GM21526 (cell line): Measurements from ENCODE around the gene LFNG.
"Not testable (repeated sequence)": the region's sequence is repeated elsewhere in the genome, so short reads cannot be mapped to it uniquely, and the experiment has no call there.

Experiments used
- ATAC-seq: cut with Tn5 transposase; IDR thresholded peaks from one replicate; pipeline ENCODE4 v1.9.1; 2021; ENCODE audit warnings: moderate library complexity; ENCODE audit not compliant: unreplicated experiment, low FRiP score

LFNG gene

DNA sequence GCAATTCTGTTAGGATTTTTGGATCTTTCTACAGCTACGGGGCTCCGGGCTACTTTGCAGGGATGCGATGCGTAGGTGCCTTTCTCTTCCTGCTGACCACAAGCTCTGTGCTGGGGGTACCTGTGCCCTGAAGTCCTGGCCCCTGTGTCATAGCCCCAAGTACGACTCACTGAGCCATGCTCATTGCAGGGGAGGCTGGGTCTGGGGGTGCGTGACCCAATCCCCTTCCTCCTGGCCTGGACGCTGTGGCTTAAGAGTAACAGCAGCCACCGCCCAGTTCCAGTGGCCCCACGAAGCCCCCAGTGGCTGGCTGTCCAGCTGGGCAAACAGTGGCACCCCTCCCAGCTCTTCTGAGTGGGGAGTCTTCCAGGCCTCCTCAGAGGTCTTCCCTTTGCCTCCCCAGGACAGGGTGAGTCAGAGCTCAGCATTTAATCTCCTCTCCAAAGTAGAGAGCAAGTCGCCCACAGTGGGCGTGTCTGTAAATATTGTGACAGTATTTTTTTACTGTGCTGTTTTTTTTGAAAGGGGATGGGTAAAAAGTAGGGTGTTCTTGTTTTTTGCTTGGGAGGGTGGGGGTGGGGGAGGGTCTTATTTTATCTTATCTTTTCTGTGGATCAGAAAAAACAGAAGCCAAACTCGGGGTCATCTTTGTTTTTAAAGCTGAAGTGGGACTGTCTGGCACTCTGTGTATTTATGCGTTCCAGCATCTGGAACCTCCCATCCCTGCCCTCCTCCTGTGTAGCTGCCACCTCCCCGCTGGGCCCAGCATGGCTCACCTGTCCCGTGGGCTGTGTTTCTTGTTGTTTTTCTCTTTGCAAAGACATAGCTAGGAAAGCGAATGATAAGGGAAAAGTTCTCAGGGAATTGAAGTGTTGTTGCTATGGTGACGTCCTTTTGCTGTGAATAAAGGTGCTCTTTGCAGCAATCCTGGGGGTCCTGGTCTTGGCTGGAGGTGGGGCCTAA, 8.2 kb downstream of the LFNG start:
- ATAC-seq = no peak

DNA sequence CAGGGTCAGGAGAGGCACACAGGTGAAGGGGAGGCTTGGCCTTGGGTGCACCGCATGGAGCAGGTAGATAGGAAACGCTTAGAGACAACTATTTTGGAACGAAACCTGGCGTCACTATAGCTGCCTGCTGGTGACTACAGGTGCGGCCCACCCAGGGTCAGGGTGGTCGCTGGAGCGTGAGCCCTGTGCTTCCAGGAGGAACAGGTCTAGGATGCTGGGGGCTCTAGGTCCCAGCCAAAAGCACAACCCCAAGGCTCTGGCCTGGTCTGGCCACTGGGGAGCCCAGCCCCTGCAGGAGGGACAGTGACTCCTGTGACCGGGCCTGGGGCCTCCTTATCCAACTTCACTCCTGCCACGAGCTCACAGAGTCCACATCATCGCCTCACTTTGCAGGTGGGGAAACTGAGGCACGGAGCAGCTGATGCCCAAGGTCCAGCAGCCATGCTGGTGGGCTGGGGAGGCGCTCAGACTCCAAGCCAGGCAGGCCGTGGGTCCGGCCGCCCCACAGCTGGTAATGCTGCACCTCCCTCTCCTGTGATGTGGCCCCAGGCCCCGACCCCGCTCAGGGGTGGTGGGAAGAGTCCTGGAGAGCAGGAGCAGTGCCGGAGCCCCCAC, 9.0 kb downstream of the LFNG start:
- no peak for ATAC-seq

DNA sequence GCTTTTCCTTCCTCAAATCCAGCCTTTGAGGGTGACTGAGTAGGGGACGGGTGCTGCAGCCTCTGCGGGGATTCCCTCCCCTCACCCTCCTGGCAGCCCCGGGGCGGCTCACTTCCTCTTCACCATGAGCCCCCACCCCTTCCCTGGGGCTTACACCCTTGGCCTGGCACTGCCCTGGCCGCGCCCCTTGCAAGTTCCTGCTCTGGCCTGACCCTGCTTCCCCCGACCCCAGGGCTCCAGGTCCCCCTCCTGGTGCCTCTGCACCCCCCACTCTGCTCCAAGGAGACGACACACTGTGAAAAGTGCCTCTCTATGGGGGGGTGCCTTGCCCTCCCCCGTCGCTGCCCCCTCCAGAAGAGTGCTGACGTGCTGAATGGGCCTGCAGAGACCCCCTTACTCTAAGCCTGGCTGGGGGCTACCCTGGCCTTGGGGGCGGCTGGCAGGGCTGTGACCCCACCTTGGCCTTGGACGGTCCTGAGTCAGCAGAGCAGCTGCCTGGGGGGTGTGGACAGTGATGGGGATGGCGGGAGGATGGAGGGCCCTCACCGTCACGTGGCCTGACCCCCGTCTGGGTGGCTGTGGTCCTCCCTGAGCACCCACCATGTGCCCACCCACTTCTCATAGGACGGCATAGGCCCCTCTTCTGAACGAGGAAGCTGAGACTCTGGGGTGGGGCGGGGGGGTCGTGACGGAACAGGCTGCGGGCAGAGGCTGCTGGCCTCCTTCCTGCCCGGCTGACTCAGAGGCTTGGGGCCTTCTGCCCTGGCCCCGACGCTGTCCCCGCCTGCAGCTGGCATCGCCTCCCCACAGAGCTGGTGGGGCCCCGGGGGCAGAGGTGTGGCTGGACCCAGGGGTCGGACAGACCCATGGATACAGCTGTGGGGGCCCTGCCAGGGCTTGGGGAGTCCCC, 9.8 kb downstream of the LFNG start:
- no peak for ATAC-seq

DNA sequence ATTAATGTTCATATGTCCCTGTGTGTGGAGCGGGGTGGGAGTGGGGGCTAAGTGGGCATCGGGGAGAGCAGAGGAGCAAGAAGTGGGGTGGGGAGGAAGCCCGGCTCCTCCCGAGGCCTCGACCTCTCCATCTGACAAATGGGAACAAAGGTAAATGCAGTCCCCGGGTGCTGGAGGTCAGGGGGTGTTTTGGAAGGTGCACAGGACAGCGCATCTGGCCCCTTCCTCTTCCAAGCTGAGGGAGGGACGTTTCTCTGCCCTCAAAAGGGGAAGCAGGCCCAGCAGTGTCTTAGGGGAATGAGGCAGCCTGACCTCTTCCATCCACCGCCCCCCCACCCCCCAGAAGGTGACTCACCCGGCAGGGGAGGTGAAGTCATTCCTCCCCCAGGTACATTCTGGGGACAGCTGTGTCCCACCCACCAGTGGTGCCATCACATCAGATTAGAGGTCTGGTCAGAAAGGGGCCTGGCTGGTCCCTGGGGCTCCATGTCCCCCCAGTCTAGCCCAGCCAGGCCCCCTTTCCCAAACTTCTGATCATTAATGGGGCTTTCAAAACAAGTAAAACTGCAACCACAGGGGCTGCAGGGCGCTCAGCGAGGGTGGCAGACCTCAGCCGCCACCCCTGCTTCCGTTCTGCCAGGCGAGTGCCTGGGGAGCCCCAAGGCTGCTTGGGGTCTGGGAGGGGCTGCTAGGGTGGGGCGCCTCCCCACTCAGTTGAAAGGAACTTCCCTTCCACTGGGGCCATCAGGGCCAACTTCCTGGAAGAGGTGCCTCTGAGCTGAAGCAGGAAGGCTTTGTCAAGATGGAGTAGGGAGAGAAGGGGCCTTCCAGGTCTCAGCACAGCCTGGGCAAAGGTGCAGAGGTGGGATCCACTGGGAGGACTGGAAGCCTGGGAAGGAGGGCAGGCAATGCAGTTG, 10.8 kb downstream of the LFNG start:
- ATAC-seq = no peak

DNA sequence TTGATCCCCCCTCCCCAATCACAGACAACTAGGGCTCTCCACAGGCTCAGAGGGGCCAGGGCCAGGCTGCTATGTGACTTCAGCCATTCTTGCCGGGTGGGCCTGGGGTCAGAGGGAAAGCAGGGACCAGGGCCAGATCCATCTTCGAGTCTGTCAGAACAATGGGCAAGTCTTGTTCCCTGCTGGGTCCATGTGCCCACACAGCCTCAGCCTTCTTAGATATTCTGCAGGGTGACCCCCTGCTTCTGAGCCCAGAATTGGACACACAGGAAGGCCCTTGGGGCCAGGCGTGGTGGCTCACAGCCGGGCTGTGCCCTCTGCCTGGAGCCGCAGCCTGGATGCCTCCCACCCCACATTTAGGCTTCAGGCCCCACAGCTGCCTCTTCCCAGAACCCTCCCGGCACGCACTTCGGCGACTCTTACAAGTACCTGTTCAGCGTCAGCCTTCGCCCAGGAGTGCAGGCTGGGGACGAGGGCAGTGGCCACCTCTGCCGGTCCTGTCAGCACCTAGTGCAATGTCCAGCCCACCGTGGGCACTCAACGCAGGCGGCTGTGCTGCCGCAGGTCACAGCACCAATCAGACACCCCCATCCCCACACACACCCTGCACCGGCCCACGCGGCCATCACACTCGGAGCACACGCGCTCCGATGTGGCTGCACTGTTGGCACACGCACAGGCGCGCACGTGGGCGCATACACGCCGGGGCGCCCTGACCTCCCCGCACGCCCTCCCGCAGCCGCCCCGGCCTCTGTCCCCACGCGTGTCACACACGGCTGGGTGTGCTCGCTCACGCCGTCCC, 11.6 kb downstream of the LFNG start:
- not testable (repeated sequence) for ATAC-seq

DNA sequence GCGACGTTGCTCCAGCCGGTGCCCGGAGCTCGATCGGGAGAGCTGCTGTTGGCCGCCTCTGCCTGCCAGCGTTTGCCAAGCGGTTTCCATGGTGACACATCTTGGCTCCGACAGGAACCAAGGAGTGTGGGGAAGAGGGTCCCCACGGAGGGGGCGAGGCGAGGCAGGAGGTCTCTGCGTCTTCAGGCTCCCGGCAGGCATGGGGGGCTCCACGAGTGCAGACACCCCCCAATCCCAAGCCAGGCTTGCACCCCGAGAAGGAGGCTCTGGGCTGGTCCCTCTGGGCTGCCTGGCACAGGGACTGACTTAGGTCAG, 12.2 kb downstream of the LFNG start:
- not testable (repeated sequence) for ATAC-seq

DNA sequence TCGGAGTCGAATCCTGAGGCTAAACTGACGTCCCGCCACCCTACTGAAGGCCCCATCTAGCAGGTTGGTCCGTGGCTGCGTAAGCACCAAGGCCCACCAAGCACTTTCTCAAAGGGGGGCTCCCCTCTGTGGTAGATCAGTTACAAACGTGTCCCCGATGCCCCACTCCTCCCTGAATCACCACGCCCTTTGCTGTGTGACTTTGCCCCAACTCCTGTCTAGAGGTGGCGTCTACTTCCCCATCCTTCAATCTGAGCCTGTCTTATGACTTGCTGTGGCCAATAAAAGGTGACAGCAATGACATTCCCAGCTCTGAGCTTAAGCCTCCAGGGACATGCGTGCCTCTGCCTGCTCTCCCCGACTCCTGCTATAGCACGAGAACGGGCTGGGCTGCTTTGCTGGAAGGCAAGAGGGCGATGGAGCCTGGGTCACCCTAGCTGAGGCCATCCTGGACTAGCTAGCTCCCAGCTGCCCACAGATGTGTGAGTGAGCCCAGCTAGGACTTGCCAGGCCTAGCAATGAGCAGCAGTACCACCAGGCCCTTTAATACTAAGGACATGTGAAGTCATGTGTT, 12.7 kb downstream of the LFNG start:
- ATAC-seq = not testable (repeated sequence)

DNA sequence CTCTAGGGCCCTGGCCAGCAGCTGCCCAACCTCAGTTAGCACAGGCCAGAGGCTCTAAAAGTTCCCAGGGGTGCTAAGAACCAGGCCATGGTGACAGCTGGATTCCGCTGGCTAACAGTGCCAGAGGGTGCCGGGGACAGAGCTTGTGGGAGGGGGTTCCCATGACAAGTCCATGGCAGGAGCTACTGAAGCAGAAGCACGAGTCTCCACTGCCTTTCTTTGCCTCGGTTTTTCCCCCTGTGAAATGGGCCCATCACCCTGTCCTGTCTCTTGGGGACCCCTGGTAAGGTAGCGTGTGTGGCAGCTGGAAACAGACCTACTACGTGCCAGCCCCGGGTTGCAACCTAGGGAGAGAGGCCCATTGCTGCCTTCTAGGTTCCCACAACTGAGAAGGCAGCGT, 13.2 kb downstream of the LFNG start:
- not testable (repeated sequence) for ATAC-seq

DNA sequence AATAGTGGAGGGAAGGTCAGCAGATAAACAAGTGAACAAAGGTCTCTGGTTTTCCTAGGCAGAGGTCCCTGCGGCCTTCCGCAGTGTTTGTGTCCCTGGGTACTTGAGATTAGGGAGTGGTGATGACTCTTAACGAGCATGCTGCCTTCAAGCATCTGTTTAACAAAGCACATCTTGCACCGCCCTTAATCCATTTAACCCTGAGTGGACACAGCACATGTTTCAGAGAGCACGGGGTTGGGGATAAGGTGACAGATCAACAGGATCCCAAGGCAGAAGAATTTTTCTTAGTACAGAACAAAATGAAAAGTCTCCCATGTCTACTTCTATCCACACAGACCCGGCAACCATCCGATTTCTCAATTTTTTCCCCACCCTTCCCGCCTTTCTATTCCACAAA, 14.0 kb downstream of the LFNG start:
- not testable (repeated sequence) for ATAC-seq

DNA sequence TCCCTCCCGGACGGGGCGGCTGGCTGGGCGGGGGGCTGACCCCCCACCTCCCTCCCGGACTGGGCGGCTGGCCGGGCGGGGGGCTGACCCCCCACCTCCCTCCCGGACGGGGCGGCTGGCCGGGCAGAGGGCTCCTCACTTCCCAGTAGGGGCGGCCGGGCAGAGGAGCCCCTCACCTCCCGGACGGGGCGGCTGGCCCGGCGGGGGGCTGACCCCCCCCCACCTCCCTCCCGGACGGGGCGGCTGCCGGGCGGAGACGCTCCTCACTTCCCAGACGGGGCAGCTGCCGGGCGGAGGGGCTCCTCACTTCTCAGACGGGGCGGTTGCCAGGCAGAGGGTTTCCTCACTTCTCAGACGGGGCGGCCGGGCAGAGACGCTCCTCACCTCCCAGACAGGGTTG, 14.6 kb downstream of the LFNG start:
- ATAC-seq = not testable (repeated sequence)

DNA sequence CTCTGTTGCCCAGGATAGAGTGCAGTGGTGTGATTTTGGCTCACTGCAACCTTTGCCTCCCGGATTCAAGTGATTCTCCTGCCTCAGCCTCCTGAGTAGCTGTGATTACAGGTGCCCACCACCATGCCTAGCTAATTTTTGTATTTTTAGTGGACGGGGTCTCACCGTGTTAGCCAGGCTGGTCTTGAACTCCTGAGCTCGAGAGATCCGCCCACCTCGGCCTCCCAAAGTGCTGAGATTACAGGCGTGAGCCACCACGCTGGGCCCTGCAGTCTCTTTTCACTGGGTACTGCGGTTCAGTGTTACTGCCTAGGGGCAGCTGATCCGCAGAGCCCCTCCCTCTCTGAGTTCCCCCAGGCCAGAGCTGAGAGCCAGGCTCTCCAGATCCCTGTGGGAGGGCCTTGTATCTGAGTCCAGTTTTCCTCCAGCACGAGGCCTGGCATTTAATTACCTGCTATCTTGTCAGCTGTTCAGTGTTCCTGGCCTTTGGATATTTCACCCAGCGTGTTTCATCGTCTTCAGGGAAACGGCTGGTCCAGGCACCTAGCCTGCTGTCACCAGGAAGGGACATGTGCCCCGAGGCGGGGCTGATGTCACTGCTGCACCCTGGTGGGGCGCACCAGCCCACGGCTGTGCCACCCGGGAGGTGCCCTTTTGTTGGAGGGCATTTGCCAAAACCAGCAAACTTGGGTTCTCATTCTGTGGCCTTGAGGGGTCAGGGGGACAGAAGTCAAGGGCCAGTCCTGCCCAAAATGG, 16.5 kb downstream of the LFNG start:
- not testable (repeated sequence) for ATAC-seq

DNA sequence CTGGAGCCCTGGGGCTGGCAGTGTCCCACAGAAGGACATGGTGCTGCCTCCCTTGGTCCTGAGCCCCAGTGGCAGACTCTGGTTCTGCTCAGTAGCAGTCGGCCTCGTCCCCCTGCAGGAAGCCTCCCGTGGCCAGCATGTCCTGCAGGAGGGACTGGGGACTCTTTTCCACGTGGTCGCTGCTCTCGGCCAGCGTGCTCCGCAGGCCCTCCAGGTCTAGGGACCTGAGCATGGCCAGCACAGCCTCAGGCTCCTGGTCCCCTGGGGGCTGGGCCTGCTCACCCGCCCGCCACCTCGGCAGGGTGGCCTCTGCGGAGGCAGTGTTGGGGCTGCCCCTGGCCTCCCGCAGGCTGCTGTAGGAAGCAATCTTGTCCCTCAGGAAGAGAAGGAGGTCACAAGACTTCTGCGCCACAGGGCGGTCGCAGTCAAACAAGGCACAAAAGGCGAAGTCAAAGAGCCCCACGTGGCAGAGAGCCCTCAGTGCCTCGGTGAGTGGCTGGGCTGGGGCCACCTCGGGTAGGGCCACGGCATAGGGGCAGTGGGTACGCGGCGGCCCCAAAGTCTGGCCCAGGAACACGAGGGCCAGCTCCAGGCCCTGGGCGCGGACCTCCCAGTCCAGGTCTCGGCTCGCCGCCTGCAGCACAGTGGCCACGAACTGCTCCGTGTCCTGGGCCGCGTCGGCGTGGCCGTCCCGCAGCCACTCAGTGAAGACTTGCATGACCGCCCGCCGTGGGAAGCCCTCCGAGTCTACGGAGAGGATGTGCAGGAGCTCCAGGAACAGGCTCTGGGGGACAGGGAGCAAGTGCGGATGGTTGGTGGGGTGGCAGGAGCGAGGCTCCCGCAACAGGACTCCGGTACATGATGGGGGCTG, 18.6 kb downstream of the LFNG start:
- no peak for ATAC-seq

DNA sequence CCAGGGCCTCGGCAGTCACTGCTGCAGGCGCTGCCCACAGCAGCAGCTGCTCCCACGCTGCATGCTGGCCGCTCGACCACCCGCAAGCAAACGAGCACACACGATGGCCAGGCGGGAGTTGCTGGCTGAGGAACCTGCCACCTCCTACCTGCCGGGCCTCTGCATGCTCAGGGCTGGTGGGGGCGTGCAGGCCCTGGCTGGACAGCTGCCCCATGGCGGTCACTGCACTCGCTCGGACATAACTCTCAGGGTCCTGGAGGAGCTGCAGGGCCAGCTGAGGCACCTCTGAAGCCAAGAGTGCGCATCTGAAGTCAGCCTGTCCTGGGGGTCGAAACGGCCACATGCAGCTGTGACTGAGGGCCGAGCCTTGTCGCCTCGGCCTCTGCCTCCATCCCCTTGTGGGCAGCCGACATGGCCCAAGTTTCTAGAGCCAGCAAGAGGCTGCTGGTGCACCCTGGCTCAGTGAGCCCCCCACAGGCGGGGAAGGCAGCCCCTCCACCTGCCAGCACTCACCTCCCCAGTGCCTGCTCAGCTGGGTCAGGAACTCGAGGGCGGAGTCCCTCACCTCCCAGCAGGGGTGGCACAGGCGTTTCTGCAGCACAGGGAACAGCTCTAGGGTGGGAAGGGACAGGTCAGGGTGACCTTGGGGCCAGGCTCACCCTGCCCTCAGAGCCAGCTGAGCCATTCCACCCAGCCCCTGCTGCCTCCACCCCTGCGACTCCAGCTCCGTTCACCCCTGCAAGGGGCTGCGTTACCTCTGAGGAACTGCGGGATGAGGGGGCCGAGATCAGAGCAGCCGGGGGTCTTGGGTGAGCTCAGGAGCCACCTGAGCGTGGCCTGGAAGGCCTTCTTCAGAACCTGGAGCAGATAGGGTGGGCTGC, 19.7 kb downstream of the LFNG start:
- ATAC-seq = no peak

DNA sequence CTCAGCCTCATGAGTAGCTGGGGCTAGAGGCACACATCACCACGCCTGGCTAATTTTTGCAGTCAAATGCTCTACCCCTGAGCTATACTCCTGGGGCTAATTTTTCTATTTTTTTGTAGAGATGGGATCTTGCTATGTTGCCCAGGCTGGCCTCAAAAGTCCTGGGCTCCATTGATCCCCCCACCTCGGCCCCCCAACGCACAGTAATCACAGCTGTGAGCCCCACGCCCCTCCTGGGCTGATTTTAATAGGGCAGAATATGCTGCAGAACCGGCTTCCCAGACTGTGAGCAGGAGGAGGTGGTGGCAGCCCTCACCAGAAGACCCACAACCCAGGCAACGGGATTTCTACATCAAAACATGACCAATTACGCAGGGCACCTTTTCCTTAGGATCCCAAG, 20.6 kb downstream of the LFNG start:
- ATAC-seq = no peak

DNA sequence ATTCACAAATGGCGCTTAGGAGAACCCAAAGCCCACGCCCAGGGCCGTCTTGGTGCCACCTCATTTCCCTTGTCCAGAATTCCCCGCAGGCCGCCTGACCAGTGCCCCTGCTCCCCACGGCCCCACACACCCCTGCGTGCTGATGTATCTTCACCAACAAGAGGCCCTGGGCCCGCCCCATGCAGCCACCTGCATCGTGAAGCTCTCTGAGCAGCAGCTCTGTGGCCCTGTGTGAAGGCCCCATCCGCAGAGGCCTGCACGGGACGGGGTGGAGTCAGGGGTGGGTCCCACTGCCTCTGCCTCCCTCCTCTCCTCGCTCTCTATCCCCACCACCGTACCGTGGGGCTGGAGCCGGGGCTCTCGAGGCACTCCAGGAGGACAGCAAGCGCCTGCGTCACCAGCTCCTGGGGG, 21.1 kb downstream of the LFNG start:
- ATAC-seq = no peak

DNA sequence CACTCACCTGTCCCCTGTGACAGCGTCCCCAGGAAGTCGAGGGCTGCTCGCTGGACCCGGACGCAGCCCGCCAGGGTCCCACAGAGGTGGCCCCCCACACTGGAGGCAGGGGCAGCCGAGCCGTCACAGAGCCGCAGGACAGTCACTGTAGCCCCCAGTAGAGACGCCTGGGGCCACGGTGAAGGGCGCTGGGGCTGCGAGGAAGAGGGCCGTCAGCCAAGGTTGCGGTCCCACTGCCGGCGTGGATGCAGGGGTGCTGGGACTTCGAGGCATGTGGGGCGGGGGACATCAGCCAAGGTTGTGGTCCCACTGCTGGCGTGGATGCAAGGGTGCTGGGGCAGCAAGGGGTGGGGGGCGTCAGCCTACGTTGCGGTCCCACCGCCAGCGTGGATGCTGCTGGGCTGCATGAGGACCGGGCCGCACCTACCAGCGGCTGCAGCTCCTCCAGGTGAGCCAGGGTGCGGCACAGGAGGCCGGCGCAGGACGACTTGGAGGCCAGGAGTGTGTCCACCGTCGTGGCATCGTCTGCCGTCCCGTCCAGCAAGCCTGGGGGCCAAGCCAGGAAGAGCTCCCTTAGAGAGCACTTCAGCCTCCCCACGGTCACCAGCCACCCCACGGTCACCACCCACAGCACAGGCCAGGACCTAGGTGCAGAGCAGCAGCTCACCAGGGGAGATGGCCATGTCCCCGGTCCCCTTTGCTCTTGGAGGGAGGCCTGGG, 21.9 kb downstream of the LFNG start:
- ATAC-seq = no peak
